Measurements from ENCODE around the gene IQCM.
"Not testable (repeated sequence)": the region's sequence is repeated elsewhere in the genome, so short reads cannot be mapped to it uniquely, and the experiment has no call there.

Gene IQCM

GRCh38 chr4:149512501-149512900, 303.1 kb downstream of the IQCM start:
- TF ChIP-seq SPI1 (IDR thresholded peaks at IDR 0.05; ENCODE audit: borderline replicate concordance, low read depth) = no peak
- TF ChIP-seq GABPA (IDR thresholded peaks at IDR 0.05; ENCODE audit: low read depth) = no peak
- no peak for TF ChIP-seq POLR2AphosphoS5 (IDR thresholded peaks at IDR 0.05; ENCODE audit: low read depth)
- no peak for TF ChIP-seq REST (IDR thresholded peaks at IDR 0.05; ENCODE audit: insufficient replicate concordance, low read depth)
- no peak for TF ChIP-seq CTCF (IDR thresholded peaks at IDR 0.05; ENCODE audit: insufficient read depth, low read length)
- Histone ChIP-seq H3K4me3 (replicated peaks; ENCODE audit: insufficient read depth, low read length) (no peak overlapping the region), H3K27ac (replicated peaks) (no peak overlapping the region), H3K27me3 (ENCODE audit: insufficient read depth, poor library complexity, severe bottlenecking) (no peaks in the 10 kb centered on the region)
- no peak for DNase-seq (ENCODE audit: low read depth in 1 of 2, low spot score in 1 of 2)

GRCh38 chr4:149511558-149512298, 303.9 kb downstream of the IQCM start:
- DNase-seq (ENCODE audit: low read depth in 1 of 2, low spot score in 1 of 2) = no peak
- Histone ChIP-seq H3K27ac (replicated peaks) (no peak overlapping the region), H3K27me3 (ENCODE audit: insufficient read depth, poor library complexity, severe bottlenecking) (no peaks in the 10 kb centered on the region), H3K4me3 (replicated peaks; ENCODE audit: insufficient read depth, low read length) (no peak overlapping the region)
- TF ChIP-seq CTCF (IDR thresholded peaks at IDR 0.05; ENCODE audit: insufficient read depth, low read length) = no peak
- no peak for TF ChIP-seq GABPA (IDR thresholded peaks at IDR 0.05; ENCODE audit: low read depth)
- no peak for TF ChIP-seq POLR2AphosphoS5 (IDR thresholded peaks at IDR 0.05; ENCODE audit: low read depth)
- no peak for TF ChIP-seq SPI1 (IDR thresholded peaks at IDR 0.05; ENCODE audit: borderline replicate concordance, low read depth)
- no peak for TF ChIP-seq REST (IDR thresholded peaks at IDR 0.05; ENCODE audit: insufficient replicate concordance, low read depth)

- H3K27me3 ChIP-seq (ENCODE audit: insufficient read depth, poor library complexity, severe bottlenecking); H3K27ac ChIP-seq (replicated peaks); H3K4me3 ChIP-seq (replicated peaks; ENCODE audit: insufficient read depth, low read length); DNase-seq (ENCODE audit: low read depth in 1 of 2, low spot score in 1 of 2): not testable (repeated sequence)
Measured at GRCh38 chr4:149507309-149507708, 308.3 kb downstream of the IQCM start.

- no peak for TF ChIP-seq CTCF (IDR thresholded peaks at IDR 0.05; ENCODE audit: insufficient read depth, low read length)
- no peak for TF ChIP-seq REST (IDR thresholded peaks at IDR 0.05; ENCODE audit: insufficient replicate concordance, low read depth)
- no peak for TF ChIP-seq POLR2AphosphoS5 (IDR thresholded peaks at IDR 0.05; ENCODE audit: low read depth)
- no peak for TF ChIP-seq GABPA (IDR thresholded peaks at IDR 0.05; ENCODE audit: low read depth)
- TF ChIP-seq SPI1 (IDR thresholded peaks at IDR 0.05; ENCODE audit: borderline replicate concordance, low read depth) = no peak
- Histone ChIP-seq H3K27me3 (ENCODE audit: insufficient read depth, poor library complexity, severe bottlenecking) (no peaks in the 10 kb centered on the region), H3K27ac (replicated peaks) (no peak overlapping the region), H3K4me3 (replicated peaks; ENCODE audit: insufficient read depth, low read length) (no peak overlapping the region)
- DNase-seq (ENCODE audit: low read depth in 1 of 2, low spot score in 1 of 2) = no peak
Measured at GRCh38 chr4:149500806-149501205, 314.8 kb downstream of the IQCM start.

Measured in HL-60 (cell line).